Activated T-cell treated with anti-CD3 and anti-CD28 coated beads for 1 hour (primary cell): ENCODE results near the gene MYH10.
"Not testable (repeated sequence)": the region's sequence is repeated elsewhere in the genome, so short reads cannot be mapped to it uniquely, and the experiment has no call there.

ENCODE experiments used
- DNase-seq: peaks from one replicate; pipeline ENCODE4 v3.0.0-alpha.2; 2020; ENCODE audit warnings: low read depth

MYH10 gene

DNA sequence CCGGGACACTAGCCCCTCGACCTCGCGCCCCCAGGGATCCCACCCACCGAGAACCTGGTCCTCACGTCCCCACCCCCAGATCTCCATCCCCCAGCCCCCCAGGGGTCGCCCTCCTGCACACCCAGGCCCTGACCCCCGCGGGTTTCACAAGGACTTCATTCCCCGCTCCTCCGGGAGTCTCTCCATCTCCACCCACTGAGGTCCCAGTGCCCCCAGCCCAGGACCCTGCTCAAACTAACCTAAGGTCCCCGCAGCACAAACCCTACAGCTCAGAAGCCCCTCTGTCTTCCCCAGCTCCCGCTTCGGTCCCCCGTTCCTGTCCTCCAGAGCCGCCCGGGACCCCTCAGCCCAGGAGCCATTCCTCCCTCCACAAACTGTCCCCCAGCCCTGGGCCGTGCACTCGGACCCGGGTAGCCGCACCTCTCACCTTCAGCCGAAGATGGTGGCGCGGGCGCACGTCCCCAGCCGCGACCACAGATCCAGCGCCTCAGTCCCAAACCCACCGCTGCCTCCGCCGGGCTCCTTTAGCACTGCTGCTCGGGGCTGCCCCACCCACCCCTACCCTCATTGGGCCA lies at the start of gene MYH10:
MYH10 (minus strand) TSS at position 499 of the 575 bp plus-strand sequence. CDS start 7,479 bp downstream, outside the sequence.
- DNase-seq = no peak

DNA sequence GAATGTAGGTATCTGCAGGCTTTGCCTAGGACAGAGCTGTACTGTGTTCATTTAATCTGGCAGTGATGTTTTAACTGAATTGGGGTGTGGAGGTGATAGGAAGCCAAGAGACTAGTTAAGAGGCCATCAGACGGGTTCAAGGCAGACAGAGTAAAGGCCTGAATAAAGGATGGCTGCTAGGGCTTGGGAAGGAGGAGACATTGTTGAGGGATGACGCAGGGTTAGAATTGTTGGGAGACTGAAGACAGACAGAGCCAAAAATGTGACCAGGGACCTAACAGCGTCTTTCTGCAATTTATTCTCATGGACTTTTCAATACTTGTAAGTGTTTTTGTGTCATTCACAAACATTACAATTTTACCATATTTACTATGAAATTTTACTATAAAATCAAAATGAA lies 48.6 kb upstream of the MYH10 start:
- no peak for DNase-seq

DNA sequence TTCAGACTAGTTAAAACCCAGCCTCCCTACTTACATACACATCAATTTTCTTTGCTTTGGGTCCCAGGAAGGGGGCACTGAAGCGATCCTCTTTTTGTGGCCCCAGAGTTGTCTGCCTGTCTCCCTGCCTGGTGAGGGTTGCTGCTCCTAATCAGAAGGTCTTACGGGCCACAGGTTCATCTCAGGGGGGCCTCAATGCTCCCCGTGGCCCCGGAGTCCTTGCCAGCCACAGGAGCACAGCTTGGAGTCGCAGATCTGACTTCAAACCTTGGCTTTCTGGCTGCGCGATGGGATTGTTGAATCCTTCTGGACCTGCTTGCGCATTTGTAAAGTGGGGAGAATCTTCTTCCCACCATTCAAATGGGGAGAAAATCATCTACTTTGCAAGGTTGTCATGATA lies 44.8 kb upstream of the MYH10 start:
- no peak for DNase-seq

GRCh38 chr17:8674344-8675305 lies 44.1 kb upstream of the MYH10 start:
- no peak for DNase-seq

- DNase-seq = no peak
Measured at GRCh38 chr17:8673612-8674011, 43.1 kb upstream of the MYH10 start.

DNA sequence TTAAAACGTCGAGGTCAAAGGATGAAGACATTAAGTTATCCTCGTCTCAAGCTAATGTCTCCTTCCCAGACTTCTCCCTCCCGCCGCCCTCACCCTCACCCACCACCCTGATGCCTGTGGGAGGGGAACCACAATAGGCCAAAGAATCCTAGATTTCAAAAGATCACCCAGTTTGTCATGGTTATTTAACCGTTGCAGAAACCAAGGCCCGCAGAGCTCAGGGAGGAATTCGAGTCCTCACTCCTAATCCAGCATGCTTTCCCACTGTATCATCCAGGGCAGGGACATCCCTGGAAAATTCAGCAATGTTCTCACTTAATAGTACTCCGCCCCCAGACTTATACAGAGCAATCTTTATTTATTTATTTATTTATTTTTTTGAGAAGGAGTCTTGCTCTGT lies 41.8 kb upstream of the MYH10 start:
- DNase-seq = no peak

DNA sequence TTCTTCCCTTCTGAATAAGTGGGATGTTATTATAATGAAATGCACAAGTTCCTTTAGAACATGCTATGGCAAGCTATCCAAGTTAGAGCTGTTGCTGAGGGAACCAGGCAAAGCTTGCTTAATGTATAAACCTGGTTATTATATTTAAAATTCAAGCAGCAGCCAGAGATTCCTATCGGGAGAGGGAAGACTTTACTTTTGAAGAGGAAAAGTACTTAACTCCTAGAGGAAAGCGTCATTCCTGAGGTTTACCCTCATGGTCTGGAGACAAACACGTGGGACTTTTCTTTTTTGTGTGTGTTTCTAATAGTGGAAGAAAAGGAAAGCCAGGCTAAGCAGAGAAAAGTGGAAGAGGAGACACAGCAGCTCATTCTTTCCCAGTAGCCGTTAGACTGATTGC lies 39.9 kb upstream of the MYH10 start:
- no peak for DNase-seq

DNA sequence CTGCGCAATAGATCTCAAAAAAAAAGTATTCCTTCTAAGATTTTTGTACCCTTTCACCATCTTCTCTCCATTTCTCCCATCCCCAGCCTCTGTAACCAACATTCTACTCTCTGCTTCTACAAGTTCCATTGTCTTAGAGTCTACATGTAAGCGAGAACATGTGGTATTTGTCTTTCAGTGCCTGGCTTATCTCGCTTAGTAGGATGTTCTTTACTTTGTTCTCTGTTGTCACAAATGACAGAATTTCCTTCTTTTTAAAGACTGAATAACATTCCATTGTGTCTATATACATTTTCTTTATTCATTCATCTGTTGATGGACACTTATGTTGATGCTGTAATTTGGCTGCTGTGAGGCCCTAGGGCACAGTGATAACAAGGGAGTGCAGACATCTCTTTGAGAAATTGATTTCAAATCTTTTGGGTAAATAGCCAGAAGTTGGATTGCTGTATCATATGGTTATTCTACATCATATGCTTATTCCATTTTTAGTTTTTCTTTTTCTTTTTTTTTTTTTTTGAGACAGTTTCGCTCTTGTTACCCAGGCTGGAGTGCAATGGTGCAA lies 37.7 kb upstream of the MYH10 start:
- no peak for DNase-seq

DNA sequence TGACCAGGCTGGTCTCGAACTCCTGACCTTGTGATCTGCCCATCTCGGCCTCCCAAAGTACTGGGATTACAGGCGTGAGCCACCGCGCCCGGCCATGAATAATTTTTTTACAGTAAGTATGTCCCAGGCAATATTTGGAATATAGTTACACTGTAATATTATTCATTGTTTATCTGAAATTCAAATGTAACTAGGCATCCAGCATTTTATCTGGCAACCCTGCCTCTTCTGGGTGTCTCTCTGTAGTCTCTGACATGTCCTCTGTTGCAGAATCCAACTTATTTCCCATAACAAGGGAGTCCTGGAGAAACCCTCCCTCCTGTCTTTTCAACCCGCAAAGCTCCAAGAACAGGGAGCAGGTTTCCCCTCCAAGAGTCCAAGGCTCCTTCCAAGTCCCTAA lies 36.9 kb upstream of the MYH10 start:
- DNase-seq = no peak

DNA sequence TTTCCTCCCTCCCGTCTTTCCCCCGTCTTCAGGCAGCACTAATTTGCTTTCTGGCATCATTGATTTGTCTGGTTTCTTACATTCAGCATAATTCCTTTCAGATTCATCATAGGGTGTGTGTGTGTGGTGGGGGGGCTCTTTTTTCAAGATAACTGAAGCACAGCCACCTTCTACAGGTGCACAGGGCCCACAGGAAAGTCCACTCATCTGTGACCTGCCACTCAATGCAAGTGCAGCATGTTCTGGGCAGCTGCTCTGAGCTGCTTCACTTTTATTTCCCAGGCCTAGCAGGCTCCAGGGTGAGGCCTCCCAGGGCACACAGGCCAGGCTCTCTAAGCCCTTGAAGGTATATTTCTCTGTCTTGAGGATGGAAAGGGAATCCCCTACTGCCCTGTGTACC lies 35.2 kb upstream of the MYH10 start:
- no peak for DNase-seq

GRCh38 chr17:8664456-8665126 lies 34.1 kb upstream of the MYH10 start:
- DNase-seq = no peak

DNA sequence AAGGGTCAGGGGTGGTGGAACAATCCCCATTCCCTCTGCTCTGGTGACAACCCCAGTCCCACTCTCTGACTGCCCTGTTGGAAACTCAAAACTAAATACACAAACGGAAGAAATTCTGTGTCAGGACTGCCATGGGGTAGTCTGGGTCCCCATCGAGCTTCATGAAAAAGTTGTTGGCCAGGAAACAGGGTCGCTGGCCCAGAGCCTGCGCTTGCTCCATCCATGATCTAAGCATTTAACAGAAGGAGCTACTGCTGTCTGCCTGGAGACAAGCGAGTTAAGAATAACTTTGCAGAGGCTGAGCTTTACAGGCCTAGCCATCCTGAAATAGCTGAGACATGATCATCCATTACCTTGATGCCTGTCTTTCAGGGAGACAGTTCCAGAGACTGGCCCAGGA lies 32.4 kb upstream of the MYH10 start:
- DNase-seq = no peak

- no peak for DNase-seq
Measured at GRCh38 chr17:8662076-8662831, 31.7 kb upstream of the MYH10 start.

- DNase-seq = not testable (repeated sequence)
Measured at GRCh38 chr17:8660709-8661108, 30.2 kb upstream of the MYH10 start.

DNA sequence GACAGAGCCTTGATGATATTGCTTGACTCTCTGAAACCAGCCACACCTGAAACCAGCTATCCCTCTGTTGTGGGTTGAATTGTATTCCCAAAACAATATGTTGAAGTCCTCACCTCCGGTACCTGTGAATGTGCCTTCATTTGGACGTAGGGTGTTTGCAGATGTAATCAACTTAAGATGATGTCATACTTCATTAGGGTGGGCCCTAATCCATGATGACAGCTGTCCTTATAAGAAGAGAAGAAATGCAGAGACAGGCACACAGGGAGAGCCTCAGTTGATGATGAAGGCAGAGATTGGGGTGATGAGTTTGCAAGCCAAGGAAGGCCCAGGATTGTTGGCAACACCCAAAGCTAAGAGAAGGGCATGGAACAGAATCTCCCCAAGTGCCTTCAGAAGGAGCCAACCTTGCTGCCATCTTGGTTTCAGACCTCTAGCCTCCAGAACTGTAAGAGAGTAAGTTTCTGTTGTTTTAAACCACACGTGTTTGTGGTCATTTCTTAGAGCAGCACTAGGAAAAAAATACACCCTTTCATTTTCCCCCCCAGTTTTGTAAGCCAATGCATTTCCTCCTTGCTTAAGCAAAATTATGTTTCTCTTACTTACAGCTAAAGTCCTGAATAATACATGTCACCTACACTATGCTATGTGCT lies 29.4 kb upstream of the MYH10 start:
- no peak for DNase-seq

DNA sequence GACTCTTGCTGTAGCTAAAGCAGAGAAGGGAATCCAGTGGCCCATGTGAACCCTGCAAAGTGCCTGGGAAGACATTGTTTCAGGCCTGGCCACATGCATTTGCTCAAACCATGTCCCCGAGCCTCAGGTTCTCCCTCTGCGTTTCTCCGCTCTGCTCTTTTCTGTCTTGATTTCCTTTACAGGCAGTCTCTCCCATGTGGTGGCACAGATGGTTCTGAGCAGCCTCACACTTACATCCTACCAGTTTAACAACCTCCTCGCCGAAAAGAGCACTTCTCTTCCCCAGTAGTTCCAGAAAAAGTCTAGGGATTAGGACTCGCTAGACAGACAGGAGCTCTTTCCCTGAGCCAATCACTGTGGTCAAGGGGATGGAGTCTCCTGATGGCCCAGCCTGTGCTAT lies 28.3 kb upstream of the MYH10 start:
- DNase-seq = no peak

DNA sequence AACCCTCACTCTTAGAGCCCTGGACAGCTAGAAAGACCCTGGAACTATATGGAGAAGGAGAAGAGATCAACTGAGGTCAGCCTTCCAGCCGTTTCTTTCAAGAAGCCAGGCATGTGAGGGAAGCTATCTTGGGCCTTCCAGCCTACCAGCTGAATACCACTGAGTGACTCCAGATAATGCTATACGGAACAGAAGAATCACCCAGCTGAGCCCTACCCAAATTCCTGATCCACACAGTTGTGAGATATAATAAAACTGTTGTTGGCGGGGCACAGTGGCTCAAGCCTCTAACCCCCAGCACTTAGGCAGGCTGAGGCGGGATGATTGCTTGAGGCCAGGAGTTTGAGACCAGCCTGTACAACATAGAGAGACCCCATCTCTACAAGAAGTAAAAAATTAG lies 26.2 kb upstream of the MYH10 start:
- no peak for DNase-seq

DNA sequence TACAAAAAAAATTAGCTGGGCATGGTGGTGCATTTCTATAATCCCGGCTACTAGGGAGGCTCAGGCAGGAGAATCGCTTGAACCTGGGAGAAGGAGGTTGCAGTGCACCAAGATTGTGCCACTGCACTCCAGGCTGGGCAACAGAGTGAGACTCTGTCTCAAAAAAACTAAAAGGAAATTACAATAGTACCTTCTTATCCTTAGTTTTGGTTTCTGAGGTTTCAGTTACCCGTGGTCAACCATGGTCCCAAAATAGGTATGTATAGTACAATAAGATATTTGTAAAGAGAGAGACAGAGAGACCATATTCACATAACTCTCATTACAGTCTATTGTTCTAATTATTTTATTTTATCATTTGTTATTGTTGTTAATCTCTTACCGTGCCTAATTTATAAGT lies 24.3 kb upstream of the MYH10 start:
- no peak for DNase-seq

DNA sequence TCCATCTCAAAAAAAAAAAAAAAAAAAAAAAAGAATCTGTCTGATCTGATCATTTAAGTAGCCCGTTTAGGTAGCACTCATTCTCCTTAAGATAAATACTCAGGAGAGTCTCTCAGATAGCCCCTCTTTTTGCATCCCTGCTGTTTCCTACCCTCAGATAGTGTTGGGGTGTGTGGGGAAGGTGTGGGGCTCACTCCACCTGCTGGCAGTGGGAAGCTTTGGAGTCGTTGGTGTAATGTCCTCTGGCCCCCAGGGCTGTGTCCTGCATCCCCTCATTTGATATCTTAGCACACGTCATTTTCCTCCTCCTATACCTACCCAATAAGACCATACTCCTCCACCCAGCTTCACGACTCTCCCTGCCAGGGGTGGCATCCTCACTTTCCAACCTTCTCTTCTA lies 20.5 kb upstream of the MYH10 start:
- DNase-seq = no peak

- DNase-seq = no peak
Measured at GRCh38 chr17:8650119-8650499, 19.6 kb upstream of the MYH10 start.
